Ishikawa (cell line): ENCODE results near the gene LSM2.
A peak's percentile ranks its signal among the peaks of the same experiment; 100 is the strongest.

Source experiments
- CEBPB ChIP-seq: IDR thresholded peaks from 2 replicates; pipeline ENCODE4 v1.6.1; 2012
- CREB1 ChIP-seq: IDR thresholded peaks from 2 replicates; pipeline ENCODE4 v1.6.1; 2012; ENCODE audit warnings: low read depth
- EGR1 ChIP-seq: IDR thresholded peaks from 2 replicates; pipeline ENCODE4 v1.6.1; 2012
- EP300 ChIP-seq: IDR thresholded peaks from 2 replicates; pipeline ENCODE4 v1.6.1; 2012; ENCODE audit warnings: borderline replicate concordance
- FOXM1 ChIP-seq: IDR thresholded peaks from 2 replicates; pipeline ENCODE4 v1.6.1; 2012; ENCODE audit warnings: low read depth, borderline replicate concordance
- NFIC ChIP-seq: IDR thresholded peaks from 2 replicates; pipeline ENCODE4 v1.6.1; 2012
- RAD21 ChIP-seq: IDR thresholded peaks from 2 replicates; pipeline ENCODE4 v1.6.1; 2012; ENCODE audit warnings: low read depth
- TAF1 ChIP-seq: IDR thresholded peaks from 2 replicates; pipeline ENCODE4 v1.6.1; 2012; ENCODE audit warnings: low read depth, mild to moderate bottlenecking
- TCF12 ChIP-seq: IDR thresholded peaks from 2 replicates; pipeline ENCODE4 v1.6.1; 2012; ENCODE audit warnings: low read depth
- TEAD4 ChIP-seq: IDR thresholded peaks from 2 replicates; pipeline ENCODE4 v1.6.1; 2012
- YY1 ChIP-seq: IDR thresholded peaks from 2 replicates; pipeline ENCODE4 v1.6.1; 2012; ENCODE audit warnings: low read depth
- ZBTB7A ChIP-seq: IDR thresholded peaks from 2 replicates; pipeline ENCODE4 v1.6.1; 2012; ENCODE audit warnings: low read depth
- TF ChIP-seq, protein P1 (sequence below): IDR thresholded peaks from 2 replicates; pipeline ENCODE4 v1.6.1; 2012
- TF ChIP-seq, protein P2 (sequence below): IDR thresholded peaks from 2 replicates; pipeline ENCODE4 v1.6.1; 2012
- TF ChIP-seq, protein P3 (sequence below): IDR thresholded peaks from 2 replicates; pipeline ENCODE4 v1.6.1; 2012; ENCODE audit warnings: low read depth, mild to moderate bottlenecking

Gene LSM2

DNA sequence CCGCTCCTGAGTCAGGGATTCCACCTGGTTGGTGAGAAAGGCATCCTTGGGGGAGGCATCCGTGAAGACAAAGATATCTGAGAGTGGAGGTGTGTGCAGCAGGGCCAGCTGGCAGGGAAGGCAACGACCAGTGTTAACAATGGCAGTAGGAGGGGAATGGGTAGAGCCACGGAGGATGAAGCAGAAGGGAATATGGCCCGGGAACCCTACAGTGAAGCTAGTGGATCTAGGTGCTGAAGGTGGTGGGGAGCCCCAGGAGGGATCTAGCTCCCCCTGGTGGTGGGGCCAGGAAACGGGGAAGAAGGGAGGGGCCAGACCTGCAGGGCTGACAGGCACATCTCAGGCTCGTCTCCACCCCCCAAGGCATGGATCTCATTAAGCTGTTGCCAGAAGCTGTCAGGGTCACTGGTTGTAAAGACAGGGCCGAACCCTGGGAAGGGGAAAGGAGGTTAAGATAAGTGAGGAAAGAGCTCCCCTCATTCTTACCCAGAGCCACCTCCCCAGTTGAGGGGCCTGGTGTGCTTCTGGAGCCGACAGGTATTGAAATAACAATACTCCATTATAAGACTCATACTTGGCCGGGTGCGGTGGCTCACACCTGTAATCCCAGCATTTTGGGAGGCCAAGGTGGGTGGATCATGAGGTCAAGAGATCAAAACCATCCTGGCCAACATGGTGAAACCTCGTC lies 36.9 kb downstream of the LSM2 start:
- TF ChIP-seq RAD21 (peak; percentile 76), TEAD4 (no peak)

DNA sequence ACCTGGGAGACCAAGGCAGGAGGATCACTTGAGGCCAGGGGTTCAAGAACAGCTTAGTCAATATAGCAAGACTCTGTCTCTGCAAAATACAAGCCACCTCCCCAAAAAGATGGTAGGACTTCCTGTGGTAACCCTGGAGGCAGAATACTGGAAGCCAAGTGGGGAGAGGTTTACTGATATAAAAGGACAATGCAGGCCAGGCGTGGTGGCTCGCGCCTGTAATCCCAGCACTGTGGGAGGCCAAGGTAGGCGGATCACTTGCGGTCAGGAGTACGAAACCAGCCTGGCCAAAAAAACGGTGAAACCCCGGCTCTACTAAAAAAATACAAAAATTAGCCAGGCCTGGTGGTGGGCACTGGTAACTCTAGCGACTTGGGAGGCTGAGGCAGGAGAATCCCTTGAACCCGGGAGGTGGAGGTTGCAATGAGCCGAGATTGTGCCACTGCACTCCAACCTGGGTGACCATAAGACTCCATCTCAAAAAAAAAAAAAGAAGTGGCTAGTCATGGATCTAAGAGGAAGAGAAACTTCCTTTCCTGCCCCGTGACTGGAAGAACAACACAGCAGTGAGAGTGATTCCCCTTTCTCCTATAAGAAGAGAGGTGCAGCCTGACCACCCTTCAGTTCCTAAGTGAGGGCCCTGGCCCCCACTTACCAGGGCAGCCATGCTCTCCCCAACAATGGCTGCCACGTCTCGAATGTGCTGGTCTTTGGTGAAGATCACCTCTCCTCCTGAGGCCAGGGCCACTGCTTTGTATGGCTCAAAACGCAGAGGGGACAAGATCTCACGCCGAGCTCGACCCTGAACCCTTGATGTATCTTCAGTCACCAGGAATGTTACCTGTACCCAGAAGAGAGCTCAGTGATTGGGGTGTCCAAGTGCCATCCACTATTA lies 38.2 kb downstream of the LSM2 start:
- TF ChIP-seq, protein P1, sequence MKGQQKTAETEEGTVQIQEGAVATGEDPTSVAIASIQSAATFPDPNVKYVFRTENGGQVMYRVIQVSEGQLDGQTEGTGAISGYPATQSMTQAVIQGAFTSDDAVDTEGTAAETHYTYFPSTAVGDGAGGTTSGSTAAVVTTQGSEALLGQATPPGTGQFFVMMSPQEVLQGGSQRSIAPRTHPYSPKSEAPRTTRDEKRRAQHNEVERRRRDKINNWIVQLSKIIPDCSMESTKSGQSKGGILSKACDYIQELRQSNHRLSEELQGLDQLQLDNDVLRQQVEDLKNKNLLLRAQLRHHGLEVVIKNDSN = no peak
- TF ChIP-seq ZBTB7A (no peak), CREB1 (no peak), EP300 (no peak), NFIC (no peak), TCF12 (no peak), CEBPB (no peak)
- TF ChIP-seq, protein P2, sequence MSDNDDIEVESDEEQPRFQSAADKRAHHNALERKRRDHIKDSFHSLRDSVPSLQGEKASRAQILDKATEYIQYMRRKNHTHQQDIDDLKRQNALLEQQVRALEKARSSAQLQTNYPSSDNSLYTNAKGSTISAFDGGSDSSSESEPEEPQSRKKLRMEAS = no peak
- TF ChIP-seq, protein P3, sequence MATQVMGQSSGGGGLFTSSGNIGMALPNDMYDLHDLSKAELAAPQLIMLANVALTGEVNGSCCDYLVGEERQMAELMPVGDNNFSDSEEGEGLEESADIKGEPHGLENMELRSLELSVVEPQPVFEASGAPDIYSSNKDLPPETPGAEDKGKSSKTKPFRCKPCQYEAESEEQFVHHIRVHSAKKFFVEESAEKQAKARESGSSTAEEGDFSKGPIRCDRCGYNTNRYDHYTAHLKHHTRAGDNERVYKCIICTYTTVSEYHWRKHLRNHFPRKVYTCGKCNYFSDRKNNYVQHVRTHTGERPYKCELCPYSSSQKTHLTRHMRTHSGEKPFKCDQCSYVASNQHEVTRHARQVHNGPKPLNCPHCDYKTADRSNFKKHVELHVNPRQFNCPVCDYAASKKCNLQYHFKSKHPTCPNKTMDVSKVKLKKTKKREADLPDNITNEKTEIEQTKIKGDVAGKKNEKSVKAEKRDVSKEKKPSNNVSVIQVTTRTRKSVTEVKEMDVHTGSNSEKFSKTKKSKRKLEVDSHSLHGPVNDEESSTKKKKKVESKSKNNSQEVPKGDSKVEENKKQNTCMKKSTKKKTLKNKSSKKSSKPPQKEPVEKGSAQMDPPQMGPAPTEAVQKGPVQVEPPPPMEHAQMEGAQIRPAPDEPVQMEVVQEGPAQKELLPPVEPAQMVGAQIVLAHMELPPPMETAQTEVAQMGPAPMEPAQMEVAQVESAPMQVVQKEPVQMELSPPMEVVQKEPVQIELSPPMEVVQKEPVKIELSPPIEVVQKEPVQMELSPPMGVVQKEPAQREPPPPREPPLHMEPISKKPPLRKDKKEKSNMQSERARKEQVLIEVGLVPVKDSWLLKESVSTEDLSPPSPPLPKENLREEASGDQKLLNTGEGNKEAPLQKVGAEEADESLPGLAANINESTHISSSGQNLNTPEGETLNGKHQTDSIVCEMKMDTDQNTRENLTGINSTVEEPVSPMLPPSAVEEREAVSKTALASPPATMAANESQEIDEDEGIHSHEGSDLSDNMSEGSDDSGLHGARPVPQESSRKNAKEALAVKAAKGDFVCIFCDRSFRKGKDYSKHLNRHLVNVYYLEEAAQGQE = no peak

DNA sequence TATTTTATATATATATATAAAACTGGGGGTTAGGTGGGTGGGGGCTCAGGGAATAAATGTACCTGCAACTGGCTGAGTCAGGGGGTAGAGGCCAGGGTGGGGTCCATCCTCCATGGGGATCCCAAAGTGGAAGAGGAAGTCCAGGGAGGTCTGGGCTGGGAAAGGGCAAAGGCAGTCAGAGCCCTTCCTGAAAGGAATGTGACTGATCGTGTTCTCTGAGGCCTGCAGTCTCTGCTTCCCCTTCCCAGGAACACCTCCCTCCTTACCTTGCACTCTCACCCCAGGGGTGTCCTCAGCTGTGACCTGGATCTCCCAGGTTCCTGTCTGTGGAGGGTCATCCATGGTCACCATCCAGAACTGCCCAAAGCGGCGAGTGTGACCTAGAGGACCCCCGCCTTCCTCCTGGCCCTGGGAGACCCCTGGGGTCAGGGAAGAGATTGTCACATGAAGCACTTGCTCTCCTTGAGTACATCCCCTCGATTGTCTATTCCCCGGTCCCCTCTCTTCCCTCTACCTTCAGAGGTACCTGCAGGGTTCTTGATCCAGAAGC lies 39.6 kb downstream of the LSM2 start:
- TF ChIP-seq RAD21 (no peak), NFIC (no peak), EP300 (no peak), TCF12 (no peak), FOXM1 (no peak), YY1 (no peak), CREB1 (no peak), CEBPB (no peak), ZBTB7A (no peak), TEAD4 (no peak), TAF1 (no peak), EGR1 (no peak)
- TF ChIP-seq, protein P3 = no peak
- TF ChIP-seq, protein P1 = no peak
- TF ChIP-seq, protein P2 = no peak

DNA sequence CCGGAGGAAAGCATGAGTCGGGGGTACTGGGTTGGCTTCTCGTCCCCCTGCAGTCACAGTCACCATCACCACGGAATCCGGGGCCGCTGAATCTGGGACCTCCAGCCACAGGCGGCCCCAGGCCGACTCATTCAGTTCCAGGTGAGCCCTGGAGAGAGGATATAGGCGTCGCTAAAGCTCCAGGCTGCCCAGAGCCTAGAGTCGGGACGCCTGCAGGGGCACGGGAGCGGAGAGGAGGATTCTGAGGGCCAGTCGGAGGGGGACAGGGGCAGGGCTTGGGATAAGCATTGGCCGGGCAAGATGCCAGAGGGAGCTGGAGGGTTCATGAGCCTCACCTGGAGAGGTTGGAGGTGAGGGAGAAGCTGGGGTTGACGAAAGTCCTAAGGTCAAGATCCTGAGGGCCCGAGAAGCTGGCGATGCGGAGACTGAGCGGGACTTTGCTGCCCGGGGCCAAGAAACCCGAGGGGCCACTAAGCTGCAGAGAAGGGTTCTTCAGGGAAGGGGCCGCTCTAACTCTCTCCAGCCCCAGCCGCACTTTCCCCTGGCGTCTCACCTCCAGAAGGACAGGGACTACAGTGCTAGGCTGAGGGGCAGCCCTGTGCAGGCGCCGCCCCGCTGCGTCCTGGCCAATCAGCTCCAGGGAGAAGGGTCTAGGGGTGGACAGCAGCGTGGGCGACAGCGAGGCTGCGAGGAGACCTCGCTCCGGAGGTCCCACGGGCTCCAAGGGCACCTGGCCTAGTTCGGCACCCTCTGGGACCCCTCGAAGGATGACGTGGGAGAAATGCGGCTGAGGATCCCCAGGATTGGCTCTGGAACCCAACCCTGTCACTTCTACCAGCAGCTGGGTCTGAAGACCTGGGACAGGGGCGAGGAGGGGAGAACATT lies 40.6 kb downstream of the LSM2 start:
- TF ChIP-seq TAF1 (no peak), TCF12 (no peak), CREB1 (no peak), TEAD4 (no peak), EGR1 (no peak), NFIC (no peak), YY1 (no peak), FOXM1 (no peak), RAD21 (no peak), CEBPB (no peak)
- TF ChIP-seq, protein P2 = no peak
- TF ChIP-seq, protein P1 = no peak
- TF ChIP-seq, protein P3 = no peak
